SK-N-SH (cell line): ENCODE data around the gene CCDC187. TPM values are rescaled to one million over a fixed set of nuclear protein-coding genes. Genes with fewer than 3 reads are reported as not detected.

Experiments
- CTCF ChIA-PET: fragments of 300-600, 350-600 bp; formaldehyde crosslinking; extraction: SDS; loops from one replicate; lab custom pipeline; 2021; lab: Yijun Ruan, JAX
- POLR2A ChIA-PET: fragments of 350-600 bp; sonication (Branson Sonifier 250); formaldehyde crosslinking; extraction: SDS; loops from one replicate; lab custom pipeline; 2020; ENCODE audit warnings: antibody characterized with exemption, inconsistent platforms; lab: Yijun Ruan, JAX
- DNase-seq: peaks from one replicate; pipeline ENCODE4 v3.0.0; 2012
- H2AFZ ChIP-seq: fragments of 200-600 bp; sonication (generic); 2 replicates; pipeline ENCODE4 v1.8.1; 2016; ENCODE audit warnings: antibody characterized with exemption, mild to moderate bottlenecking, low read depth
- H3F3A ChIP-seq: fragments of 200-600 bp; sonication (generic); replicated peaks from 2 replicates; pipeline ENCODE3; 2016; ENCODE audit warnings: antibody characterized with exemption, mild to moderate bottlenecking; ENCODE audit not compliant: insufficient read depth
- H3K27ac ChIP-seq, 2 experiments: fragments of 200-500 bp in 1 of 2; fragments of 200-600 bp in 1 of 2; sonication (Bioruptor generic) in 1 of 2; sonication (generic), shearing (Covaris generic) in 1 of 2; 2 replicates each; pipeline versions ENCODE4 v1.5.1 to v1.6.1; 2014 to 2016; ENCODE audit warnings: low read depth in 2 of 2, inconsistent platforms in 1 of 2, low read length in 1 of 2, mild to moderate bottlenecking in 1 of 2, mixed read lengths in 1 of 2
- H3K27me3 ChIP-seq: fragments of 200-600 bp; sonication (generic), shearing (Covaris generic); 2 replicates; pipeline ENCODE4 v1.6.1; 2016; ENCODE audit warnings: mixed run types; ENCODE audit not compliant: insufficient read depth
- H3K36me3 ChIP-seq, 2 experiments: fragments of 200-500 bp in 1 of 2; fragments of 200-600 bp in 1 of 2; sonication (Bioruptor generic) in 1 of 2; sonication (generic) in 1 of 2; replicated peaks in 1 of 2; 2 replicates each; pipeline versions ENCODE3 to v1.5.1; 2014 to 2016; ENCODE audit warnings: low read length in 1 of 2, mild to moderate bottlenecking in 1 of 2; ENCODE audit not compliant: insufficient read depth in 2 of 2, control insufficient read depth in 1 of 2
- H3K4me1 ChIP-seq, 2 experiments: fragments of 200-500 bp in 1 of 2; fragments of 200-600 bp in 1 of 2; sonication (Bioruptor generic) in 1 of 2; sonication (generic), shearing (Covaris generic) in 1 of 2; 2 replicates each; pipeline versions ENCODE4 v1.5.1 to v1.6.1; 2014 to 2016; ENCODE audit warnings: low read depth in 1 of 2, low read length in 1 of 2, mixed run types in 1 of 2; ENCODE audit not compliant: insufficient read depth in 2 of 2, control insufficient read depth in 1 of 2
- H3K4me2 ChIP-seq: fragments of 200-600 bp; sonication (generic), shearing (Covaris generic); 2 replicates; pipeline ENCODE4 v1.6.1; 2017; ENCODE audit warnings: mixed run types
- H3K4me3 ChIP-seq, 2 experiments: fragments of 200-500 bp in 1 of 2; fragments of 200-600 bp in 1 of 2; sonication (Bioruptor generic) in 1 of 2; sonication (generic), shearing (Covaris generic) in 1 of 2; 2 replicates each; pipeline versions ENCODE4 v1.5.1 to v1.8.1; 2014 to 2016; ENCODE audit warnings: low read depth in 2 of 2, inconsistent platforms in 1 of 2, low read length in 1 of 2, mild to moderate bottlenecking in 1 of 2, mixed read lengths in 1 of 2, moderate library complexity in 1 of 2
- H3K79me2 ChIP-seq: fragments of 200-600 bp; sonication (generic); 2 replicates; pipeline ENCODE4 v1.8.1; 2017; ENCODE audit warnings: mild to moderate bottlenecking; ENCODE audit not compliant: insufficient read depth
- H3K9ac ChIP-seq: fragments of 200-600 bp; sonication (generic); 2 replicates; pipeline ENCODE4 v1.6.1; 2017; ENCODE audit warnings: mixed run types
- H3K9me2 ChIP-seq: fragments of 200-600 bp; sonication (generic); 2 replicates; pipeline ENCODE4 v1.6.1; 2017; ENCODE audit warnings: mixed run types
- H3K9me3 ChIP-seq: fragments of 200-600 bp; sonication (generic); 2 replicates; pipeline ENCODE4 v1.6.1; 2017; ENCODE audit warnings: mixed run types, mild to moderate bottlenecking, moderate library complexity
- H4K20me1 ChIP-seq: fragments of 200-600 bp; sonication (generic); 2 replicates; pipeline ENCODE4 v1.6.1; 2017; ENCODE audit warnings: mild to moderate bottlenecking, mixed run types; ENCODE audit not compliant: insufficient read depth
- CTCF ChIP-seq: fragments of 200-600 bp; sonication (generic); IDR thresholded peaks from 2 replicates; pipeline ENCODE4 v1.6.1; 2017; ENCODE audit warnings: antibody characterized with exemption, mild to moderate bottlenecking, moderate library complexity
- EP300 ChIP-seq, 2 experiments: IDR thresholded peaks; 2 replicates each; pipeline versions ENCODE4 v1.4.0 to v1.6.1; 2012; ENCODE audit warnings: borderline replicate concordance in 1 of 2, low read depth in 1 of 2, low read length in 1 of 2
- EZH2phosphoT487 ChIP-seq: fragments of 200-600 bp; sonication (generic); IDR thresholded peaks from 2 replicates; pipeline ENCODE4 v1.6.1; 2017; ENCODE audit warnings: low read depth, mixed run types, mild to moderate bottlenecking, antibody characterized with exemption, moderate library complexity, borderline replicate concordance
- GABPA ChIP-seq: IDR thresholded peaks from 2 replicates; pipeline ENCODE4 v1.4.0; 2012; ENCODE audit warnings: low read depth, mild to moderate bottlenecking
- GATA2 ChIP-seq: sonication (generic); formaldehyde crosslinking; IDR thresholded peaks from 2 replicates; pipeline ENCODE4 v1.5.0; 2020; ENCODE audit warnings: mild to moderate bottlenecking, missing genetic modification reagents
- MEF2A ChIP-seq: IDR thresholded peaks from 2 replicates; pipeline ENCODE4 v1.4.0; 2012; ENCODE audit warnings: low read depth, borderline replicate concordance
- MXI1 ChIP-seq: IDR thresholded peaks from 2 replicates; pipeline ENCODE4 v1.6.1; 2012; ENCODE audit warnings: mild to moderate bottlenecking, low read depth, low read length, improper control_type of control experiment
- NFIC ChIP-seq: IDR thresholded peaks from 2 replicates; pipeline ENCODE4 v1.4.0; 2012; ENCODE audit warnings: borderline replicate concordance
- PBX3 ChIP-seq: IDR thresholded peaks from 2 replicates; pipeline ENCODE4; 2012
- RAD21 ChIP-seq: IDR thresholded peaks from 2 replicates; pipeline ENCODE4 v1.6.1; 2012; ENCODE audit warnings: mild to moderate bottlenecking, low read length
- RCOR1 ChIP-seq: fragments of 150-350 bp; IDR thresholded peaks from 2 replicates; pipeline ENCODE4 v1.6.1; 2017; ENCODE audit warnings: antibody characterized with exemption, low read length
- REST ChIP-seq: IDR thresholded peaks from 2 replicates; pipeline ENCODE4 v1.6.1; 2012; ENCODE audit warnings: mild to moderate bottlenecking, low read depth, low read length, moderate library complexity
- RFX5 ChIP-seq: IDR thresholded peaks from 2 replicates; pipeline ENCODE4 v1.6.1; 2012; ENCODE audit warnings: mild to moderate bottlenecking, improper control_type of control experiment, low read length
- TCF12 ChIP-seq: IDR thresholded peaks from 2 replicates; pipeline ENCODE4 v1.4.0; 2012
- ZBTB33 ChIP-seq: IDR thresholded peaks from 2 replicates; pipeline ENCODE4 v1.4.0; 2012; ENCODE audit warnings: low read depth, borderline replicate concordance
- WGBS: methylation state at CpG from one replicate; pipeline ENCODE4 v1.1.6; 2017; ENCODE audit warnings: low lambda C conversion rate; 5-methylcytosine and 5-hydroxymethylcytosine counted together
- polyA plus RNA-seq, 3 experiments: library from polyadenylated mRNA; depleted of rRNA; stranded (reverse); fragments of >200 nt; gene quantifications; 2 replicates each; pipeline ENCODE4 v1.2.3, GENCODE V29; 2012

The CCDC187 gene
- polyA plus RNA-seq, 1 of the 3 experiments (the other 2 are of a cell fraction) = not detected

GRCh38 chr9:136282272-136282861, 21.5 kb downstream of the CCDC187 start:
- H3K4me1 ChIP-seq = peaks cover 0 to 4% of the 10 kb centered on the region in 2 experiments; a peak in 1 of 4 replicates
- H3K27ac ChIP-seq = no peak overlapping the region
- H3K9me2 ChIP-seq = no peaks in the 10 kb centered on the region
- no peaks in the 10 kb centered on the region for H3K79me2 ChIP-seq
- DNase-seq = no peak
- H3K4me3 ChIP-seq = no peak overlapping the region
- TF ChIP-seq MEF2A (no peak), EP300 (IDR thresholded peaks at IDR 0.05; ENCODE audit: borderline replicate concordance in 1 of 2, low read depth in 1 of 2, low read length in 1 of 2) (no peak), NFIC (no peak), PBX3 (no peak), RAD21 (no peak), TCF12 (no peak), EZH2phosphoT487 (no peak), MXI1 (no peak), GABPA (no peak), REST (no peak), ZBTB33 (no peak), GATA2 (CRISPR knock-in tag) (no peak), CTCF (no peak), RCOR1 (no peak), RFX5 (no peak)
- no peak overlapping the region for H3K4me2 ChIP-seq
- CTCF ChIA-PET = interaction anchor here (0.6 to 4.8 kb wide), 13 partner anchors 10 to 202 kb away, joined by 3 to 59 read pairs (median 4); no protein-coding TSS in a partner anchor
- H3K9me3 ChIP-seq = no peaks in the 10 kb centered on the region
- no peak overlapping the region for H3K9ac ChIP-seq
- H2AFZ ChIP-seq = no peak overlapping the region
- peaks cover 39% of the 10 kb centered on the region for H3K27me3 ChIP-seq
- no peaks in the 10 kb centered on the region for H3F3A ChIP-seq
- 45% methylated on average over 7 of the region's 14 CpGs for WGBS
- H4K20me1 ChIP-seq = no peaks in the 10 kb centered on the region
- no peaks in the 10 kb centered on the region for H3K36me3 ChIP-seq
- POLR2A ChIA-PET = no interaction called here
